ENCODE data around the gene ZFAND2A.
"Not testable (repeated sequence)": the region's sequence is repeated elsewhere in the genome, so short reads cannot be mapped to it uniquely, and the experiment has no call there.

ZFAND2A gene

DNA sequence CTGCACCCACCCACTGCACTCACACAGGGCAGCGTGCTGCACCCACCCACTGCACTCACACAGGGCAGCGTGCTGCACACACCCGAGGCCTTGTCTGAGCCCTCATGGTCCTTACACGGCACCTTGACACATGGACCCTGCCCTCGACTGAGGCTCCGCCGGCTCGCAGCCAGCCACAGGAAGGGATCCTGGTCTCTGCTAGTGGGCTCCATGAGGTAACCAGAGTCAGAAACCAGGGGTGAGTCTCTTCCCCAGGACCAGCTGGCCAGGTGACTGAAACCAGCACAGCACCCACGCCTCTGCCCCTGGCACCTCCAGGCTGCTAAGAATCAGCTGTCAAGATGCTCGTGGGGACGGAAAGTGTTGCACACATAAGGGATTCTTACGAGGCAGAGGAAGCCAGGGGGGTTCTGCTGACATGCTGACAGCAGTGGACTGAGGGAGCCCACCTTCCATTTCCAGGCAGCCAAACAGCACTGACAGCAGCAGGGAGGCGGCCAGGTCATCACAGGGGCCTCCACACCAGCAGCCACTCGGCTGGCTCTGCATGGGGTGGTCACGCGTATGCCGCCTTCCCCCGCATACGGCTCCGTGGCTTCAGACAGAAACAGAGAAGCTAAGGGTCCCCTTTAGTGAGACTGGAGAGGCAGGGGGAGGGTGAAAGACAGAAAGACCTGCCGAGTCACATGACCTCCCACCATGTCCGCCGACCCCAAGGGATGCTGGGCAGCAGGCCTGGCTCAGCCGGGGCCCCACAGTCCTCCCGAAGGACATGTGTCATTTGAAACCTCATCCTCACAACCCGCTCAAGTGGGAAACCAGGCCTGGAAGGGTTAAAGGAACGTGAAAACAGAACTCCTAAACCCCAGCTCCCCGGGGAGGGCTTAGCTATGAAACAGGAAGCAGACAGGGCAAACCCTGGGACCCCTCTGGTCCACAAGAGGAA is 37.8 kb downstream of the ZFAND2A start:
- TF ChIP-seq, protein P1, sequence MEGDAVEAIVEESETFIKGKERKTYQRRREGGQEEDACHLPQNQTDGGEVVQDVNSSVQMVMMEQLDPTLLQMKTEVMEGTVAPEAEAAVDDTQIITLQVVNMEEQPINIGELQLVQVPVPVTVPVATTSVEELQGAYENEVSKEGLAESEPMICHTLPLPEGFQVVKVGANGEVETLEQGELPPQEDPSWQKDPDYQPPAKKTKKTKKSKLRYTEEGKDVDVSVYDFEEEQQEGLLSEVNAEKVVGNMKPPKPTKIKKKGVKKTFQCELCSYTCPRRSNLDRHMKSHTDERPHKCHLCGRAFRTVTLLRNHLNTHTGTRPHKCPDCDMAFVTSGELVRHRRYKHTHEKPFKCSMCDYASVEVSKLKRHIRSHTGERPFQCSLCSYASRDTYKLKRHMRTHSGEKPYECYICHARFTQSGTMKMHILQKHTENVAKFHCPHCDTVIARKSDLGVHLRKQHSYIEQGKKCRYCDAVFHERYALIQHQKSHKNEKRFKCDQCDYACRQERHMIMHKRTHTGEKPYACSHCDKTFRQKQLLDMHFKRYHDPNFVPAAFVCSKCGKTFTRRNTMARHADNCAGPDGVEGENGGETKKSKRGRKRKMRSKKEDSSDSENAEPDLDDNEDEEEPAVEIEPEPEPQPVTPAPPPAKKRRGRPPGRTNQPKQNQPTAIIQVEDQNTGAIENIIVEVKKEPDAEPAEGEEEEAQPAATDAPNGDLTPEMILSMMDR (IDR thresholded peaks at IDR 0.05; ENCODE audit: insufficient read depth, low read depth, low read length, missing control alignments) = no peak
- no peak for DNase-seq (ENCODE audit: low read depth)
- no peak overlapping the region for H3K4me3 ChIP-seq (ENCODE audit: low read length)

DNA sequence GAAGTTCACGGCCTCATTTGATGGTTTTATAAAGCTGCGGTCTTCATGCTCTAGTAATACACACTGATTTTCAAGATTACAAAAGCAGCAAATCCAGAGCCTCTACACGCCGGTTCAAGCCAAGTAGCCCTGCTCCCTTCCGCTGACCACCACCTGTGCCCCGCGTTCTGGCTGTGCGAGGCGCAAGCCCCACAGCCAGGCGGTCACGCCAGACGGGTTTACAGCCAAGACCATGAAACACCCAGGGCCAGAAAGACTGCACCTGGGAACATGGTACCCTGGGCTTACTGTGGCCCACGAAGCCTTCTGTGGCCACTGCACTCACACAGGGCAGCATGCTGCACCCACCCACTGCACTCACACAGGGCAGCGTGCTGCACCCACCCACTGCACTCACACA is 38.5 kb downstream of the ZFAND2A start:
- H3K4me3 ChIP-seq (ENCODE audit: low read length) = no peak overlapping the region
- no peak for DNase-seq (ENCODE audit: low read depth)
- TF ChIP-seq, protein P1 (IDR thresholded peaks at IDR 0.05; ENCODE audit: insufficient read depth, low read depth, low read length, missing control alignments) = no peak

DNA sequence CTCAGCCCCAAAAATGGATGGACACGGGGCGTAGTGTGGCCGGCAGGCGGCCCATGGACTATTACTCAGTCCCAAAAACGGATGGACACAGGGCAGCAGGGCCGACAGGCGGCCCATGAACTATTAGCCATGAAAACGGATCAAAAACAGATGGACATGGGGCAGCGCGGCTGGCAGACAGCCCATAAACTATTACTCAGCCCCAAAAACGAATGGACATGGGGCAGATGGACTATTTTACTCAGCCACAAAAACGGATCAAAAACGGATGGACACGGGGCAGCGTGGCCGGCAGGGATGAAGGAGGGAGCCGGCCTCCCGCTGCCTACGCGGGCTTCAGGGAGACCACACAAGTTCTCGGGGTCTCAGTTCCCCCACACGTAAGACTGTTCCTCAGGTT is 39.2 kb downstream of the ZFAND2A start:
- TF ChIP-seq, protein P1 (IDR thresholded peaks at IDR 0.05; ENCODE audit: insufficient read depth, low read depth, low read length, missing control alignments) = no peak
- no peak for DNase-seq (ENCODE audit: low read depth)
- no peak overlapping the region for H3K4me3 ChIP-seq (ENCODE audit: low read length)

DNA sequence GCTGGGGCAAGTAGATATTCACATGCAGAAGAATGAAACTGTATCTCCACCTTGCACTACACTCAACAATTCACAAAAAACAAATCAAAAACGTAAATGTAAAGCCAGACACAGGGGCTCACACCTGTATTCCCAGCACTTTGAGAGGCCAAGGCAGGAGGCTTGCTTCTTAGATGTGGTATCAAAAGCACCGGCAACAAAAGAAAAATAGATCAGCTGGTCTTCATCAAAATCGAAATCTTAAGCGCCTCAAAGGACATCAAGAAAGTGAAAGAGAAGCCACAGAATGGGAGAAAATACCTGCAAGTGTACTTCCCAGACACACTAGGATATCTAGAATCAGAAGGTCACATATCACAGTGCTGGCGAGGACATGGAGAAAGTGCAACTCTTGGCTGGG is 40.8 kb downstream of the ZFAND2A start:
- TF ChIP-seq, protein P1 (IDR thresholded peaks at IDR 0.05; ENCODE audit: insufficient read depth, low read depth, low read length, missing control alignments) = no peak
- no peak overlapping the region for H3K4me3 ChIP-seq (ENCODE audit: low read length)
- no peak for DNase-seq (ENCODE audit: low read depth)

DNA sequence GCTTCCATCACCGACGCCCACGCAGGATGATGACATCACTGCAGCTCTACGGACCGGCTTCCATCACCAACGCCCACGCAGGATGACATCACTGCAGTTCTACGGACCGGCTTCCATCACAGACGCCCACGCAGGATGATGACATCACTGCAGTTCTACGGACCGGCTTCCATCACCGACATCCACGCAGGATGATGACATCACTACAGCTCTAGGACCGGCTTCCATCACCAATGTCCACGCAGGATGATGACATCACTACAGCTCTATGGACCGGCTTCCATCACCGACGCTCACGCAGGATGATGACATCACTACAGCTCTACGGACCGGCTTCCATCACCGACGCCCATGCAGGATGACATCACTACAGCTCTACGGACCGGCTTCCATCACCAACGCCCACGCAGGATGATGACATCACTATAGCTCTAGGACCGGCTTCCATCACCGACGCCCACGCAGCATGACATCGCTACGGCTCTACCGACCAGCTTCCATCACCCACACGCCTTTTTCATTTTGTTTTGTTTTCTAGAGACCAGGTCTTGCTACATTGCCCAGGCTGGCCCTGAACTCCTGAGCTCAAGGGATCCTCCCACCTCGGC is 42.6 kb downstream of the ZFAND2A start:
- no peak overlapping the region for H3K4me3 ChIP-seq (ENCODE audit: low read length)
- DNase-seq (ENCODE audit: low read depth) = no peak
- TF ChIP-seq, protein P1 (IDR thresholded peaks at IDR 0.05; ENCODE audit: insufficient read depth, low read depth, low read length, missing control alignments) = no peak

DNA sequence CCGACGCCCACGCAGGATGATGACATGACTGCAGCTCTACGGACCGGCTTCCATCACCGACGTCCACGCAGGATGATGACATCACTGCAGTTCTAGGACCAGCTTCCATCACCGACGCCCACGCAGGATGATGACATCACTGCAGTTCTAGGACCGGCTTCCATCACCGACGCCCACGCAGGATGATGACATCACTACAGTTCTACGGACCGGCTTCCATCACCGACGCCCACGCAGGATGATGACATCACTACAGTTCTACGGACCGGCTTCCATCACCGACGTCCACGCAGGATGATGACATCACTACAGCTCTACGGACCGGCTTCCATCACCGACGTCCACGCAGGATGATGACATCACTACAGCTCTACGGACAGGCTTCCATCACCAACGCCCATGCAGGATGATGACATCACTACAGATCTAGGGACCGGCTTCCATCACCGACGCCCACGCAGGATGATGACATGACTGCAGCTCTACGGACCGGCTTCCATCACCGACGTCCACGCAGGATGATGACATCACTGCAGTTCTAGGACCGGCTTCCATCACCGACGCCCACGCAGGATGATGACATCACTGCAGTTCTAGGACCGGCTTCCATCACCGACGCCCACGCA is 43.5 kb downstream of the ZFAND2A start:
- H3K4me3 ChIP-seq (ENCODE audit: low read length); DNase-seq (ENCODE audit: low read depth): not testable (repeated sequence)

DNA sequence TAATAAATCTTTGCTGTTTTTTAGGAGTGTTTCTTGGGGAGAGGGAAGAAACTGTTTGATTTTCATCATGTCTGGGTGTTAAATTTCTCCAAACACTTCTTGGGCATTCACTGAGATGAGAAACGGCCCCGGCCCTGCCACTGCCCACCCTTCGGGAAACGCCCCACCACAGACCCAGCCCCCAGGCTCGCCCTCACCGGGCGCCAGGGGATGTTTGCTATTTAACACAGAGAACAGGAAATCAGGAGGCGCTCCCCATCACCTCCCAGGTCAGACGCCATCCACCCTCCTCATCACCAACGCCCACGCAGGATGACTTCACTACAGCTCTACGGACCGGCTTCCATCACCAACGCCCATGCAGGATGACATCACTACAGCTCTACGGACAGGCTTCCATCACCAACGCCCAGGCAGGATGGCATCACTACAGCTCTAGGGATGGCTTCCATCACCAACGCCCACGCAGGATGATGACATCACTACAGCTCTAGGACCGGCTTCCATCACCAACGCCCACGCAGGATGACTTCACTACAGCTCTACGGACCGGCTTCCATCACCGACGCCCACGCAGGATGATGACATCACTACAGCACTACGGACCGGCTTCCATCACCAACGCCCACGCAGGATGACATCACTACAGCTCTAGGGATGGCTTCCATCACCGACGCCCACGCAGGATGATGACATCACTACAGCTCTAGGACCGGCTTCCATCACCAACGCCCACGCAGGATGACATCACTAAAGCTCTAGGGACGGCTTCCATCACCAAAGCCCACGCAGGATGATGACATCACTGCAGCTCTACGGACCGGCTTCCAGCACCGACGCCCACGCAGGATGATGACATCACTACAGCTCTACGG is 44.6 kb downstream of the ZFAND2A start:
- DNase-seq (ENCODE audit: low read depth); H3K4me3 ChIP-seq (ENCODE audit: low read length): not testable (repeated sequence)
